NCI-H526 treated with DMSO at 0.1 percent for 48 hours (cell line): ENCODE measurements around the gene ZRANB2.

Source experiments
- DNase-seq: peaks from one replicate; lab custom pipeline; 2025; lab: John Stamatoyannopoulos, UW

The ZRANB2 gene, protein sequence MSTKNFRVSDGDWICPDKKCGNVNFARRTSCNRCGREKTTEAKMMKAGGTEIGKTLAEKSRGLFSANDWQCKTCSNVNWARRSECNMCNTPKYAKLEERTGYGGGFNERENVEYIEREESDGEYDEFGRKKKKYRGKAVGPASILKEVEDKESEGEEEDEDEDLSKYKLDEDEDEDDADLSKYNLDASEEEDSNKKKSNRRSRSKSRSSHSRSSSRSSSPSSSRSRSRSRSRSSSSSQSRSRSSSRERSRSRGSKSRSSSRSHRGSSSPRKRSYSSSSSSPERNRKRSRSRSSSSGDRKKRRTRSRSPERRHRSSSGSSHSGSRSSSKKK

DNA sequence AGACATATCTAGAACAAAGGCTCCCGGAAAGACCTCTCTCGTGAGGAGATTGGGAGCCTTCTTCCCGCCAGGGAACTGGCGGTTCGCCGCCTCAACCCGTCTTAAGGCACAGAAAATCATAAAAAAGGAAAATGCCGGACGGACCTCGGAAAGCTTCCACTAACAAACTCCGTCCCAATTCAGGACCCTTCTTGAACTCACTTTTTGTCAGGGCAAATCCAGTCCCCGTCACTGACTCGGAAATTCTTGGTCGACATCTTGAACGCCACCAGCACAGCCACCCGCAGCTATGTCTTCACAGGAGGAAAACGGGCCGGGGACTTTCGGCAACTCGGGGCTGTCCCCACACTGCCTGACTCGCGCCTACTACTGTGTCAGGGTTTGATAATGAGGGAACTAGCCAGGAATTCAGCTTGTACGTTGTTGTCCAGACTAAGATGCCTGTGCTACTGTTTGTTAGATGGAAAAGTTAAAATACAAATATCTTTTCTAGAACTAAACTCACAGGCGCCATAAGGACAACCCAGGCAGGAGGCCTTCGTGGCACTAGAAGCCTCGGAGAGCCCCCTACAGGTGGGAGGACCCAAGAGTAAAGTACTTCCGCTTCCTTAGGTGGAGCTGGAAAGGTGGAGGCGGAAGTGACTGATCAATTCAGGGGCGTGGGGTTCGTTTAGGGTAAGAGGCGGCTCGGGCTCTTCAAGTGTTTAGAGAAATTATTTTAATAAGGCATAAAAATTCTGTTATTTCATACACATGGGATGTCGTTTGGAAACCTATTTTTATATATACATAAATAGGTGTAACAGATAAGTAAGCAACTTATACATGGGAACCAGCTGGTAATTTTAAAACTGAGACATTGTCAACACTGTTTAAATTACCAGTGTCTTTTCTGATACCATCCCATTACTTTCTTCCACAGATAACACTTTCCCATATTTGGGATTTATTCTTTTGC lies at the start of gene ZRANB2:
Gene ZRANB2 (minus strand): TSS at position 297 of the 958 bp plus-strand sequence. CDS start 40 bp downstream, at position 257.
- peak; percentile 94 for DNase-seq

DNA sequence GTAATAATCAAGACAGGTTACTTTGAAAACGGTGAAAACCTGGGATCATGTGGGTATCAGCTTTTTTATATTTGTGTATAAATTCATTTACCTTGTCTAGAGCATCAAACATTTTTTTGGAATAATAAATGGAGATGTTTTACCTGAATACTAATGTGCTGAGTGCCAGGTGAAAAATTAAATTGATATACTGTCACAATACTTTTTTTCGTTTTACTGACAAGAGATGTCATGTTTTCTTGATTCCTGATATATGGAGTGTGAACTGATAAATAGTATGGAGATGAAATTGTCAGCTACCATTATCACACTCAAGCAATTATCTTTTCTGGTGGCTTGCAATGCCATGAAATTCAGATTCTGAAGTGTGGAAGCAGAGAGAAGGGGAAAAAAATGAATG lies 47.2 kb upstream of the ZRANB2 start:
- no peak for DNase-seq

DNA sequence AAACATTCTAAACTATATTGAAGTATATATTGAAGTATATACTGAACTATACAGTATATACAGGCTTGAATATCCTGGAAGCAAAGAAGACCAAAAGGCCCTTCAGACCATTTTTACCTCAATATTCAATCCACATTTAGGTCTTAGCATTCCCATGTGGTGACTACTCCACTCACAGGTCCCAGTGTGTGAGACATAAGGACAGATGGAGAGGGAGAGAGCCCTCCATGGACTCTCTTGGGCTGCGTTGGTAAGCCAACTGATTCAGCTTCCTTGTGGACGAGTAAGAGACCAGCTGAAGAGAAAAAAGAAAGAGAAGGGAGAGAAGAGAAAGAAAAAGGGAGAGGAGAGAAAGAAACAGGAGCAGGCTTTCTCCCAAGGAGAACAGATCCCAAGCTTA lies 37.3 kb upstream of the ZRANB2 start:
- DNase-seq, result no peak

DNA sequence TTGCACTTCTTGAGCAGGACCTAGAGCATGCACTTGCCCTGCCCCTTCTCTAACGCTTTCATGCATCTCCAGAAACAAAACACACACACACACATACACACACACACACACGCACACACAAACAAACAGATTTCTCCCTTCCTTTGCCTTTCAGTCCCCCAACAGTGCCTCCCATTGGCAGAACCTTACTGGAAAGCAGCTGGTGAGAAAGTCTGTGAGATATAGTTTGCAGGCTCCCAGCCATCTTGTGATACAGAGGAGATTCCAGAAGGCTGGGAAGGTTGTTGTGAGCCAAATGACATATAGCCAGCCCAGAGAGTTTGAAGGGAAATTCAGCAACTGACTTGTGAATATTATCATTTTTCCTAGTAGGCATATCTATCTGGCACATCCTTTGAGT lies 35.9 kb upstream of the ZRANB2 start:
- no peak for DNase-seq

DNA sequence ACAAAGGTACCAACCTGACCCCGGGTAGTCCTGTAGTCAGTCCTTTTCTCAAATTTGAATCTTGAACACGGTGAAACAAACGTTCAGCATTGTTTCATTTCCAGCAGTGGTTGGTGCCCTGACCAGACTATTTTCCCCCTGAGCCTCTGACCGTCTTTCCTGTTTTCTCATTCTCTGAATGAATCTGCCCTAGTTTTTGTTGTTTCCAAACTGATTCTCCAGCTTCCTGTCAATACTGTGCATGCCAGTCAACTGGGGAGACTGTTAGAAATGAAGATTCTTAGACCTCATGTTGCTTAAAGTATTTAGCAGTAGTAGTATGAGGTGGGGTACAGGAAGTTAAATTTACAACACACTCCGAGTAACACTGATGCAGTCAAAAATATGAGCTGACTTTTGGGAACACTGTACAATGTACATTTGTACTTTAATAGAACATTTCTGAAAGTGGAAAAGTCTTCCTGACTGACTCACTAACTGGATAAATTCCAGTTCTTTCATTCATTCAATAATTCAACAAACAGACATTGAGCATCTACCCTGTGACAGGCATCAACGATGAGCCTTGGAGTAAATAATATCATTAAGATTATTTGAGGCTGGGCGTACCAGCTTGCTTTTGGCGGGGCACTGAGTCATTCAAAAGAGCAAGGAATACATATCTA lies 26.0 kb upstream of the ZRANB2 start:
- no peak for DNase-seq

DNA sequence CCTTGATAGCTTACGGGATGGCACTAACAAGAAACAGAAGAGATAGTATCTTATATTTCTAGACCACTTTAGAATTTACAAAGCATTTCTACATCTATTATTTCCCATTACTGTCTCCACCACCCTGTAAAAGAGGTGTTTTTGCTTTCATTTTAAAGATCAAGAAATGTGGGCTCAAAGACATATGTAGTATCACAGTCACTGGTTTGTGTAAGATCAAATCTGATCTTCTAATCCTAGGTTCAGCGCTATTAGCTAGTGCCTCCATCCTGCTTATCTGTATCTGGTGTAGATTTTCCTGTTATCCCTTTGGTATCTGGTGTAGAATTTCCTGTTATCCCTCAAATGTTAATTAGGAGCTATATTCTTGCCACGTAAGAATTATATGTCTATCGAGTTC lies 23.6 kb upstream of the ZRANB2 start:
- DNase-seq, result no peak

DNA sequence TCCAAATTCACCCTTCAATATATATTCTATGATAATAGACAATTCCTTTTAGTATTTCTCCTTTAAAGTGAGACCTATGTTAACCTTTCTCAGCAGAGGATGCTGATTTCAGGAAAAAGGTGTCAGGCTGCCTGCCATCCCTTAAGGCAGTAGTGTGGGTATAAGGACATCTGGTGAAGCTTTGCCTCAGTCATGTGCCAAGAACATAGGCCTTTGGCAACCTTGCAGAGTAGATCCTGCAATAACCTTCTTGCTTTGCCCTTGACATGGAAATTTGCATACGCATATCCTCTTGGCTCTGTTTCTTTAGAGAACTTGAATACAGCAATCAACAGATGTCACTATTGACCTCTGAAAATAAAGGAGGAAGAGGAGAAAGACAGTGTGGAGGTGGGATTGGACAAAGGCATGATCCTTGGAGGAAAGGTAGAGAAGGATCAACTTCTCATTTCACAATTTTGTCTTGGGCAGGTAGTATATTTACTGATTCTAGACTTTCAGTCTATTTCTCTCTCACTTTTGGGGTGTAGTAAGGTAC lies 21.1 kb upstream of the ZRANB2 start:
- DNase-seq, result no peak

DNA sequence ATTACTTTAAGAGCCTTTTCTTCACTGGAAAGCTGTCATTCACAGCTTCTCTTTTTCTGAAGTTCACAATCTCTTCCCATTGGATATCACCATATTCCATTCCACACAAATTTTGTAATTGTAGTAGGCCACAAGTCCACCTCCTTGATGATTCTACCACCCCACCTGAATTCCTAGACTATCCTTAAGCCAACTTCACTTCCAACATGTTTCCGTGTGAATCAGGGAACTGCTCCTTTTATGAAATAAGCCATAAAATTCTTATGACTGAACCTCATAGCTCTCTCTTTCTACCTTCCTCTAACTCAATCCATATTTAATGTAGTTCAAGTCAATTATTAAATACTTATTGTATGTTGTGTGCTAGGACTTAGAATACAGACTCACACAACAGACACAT lies 16.6 kb upstream of the ZRANB2 start:
- no peak for DNase-seq

DNA sequence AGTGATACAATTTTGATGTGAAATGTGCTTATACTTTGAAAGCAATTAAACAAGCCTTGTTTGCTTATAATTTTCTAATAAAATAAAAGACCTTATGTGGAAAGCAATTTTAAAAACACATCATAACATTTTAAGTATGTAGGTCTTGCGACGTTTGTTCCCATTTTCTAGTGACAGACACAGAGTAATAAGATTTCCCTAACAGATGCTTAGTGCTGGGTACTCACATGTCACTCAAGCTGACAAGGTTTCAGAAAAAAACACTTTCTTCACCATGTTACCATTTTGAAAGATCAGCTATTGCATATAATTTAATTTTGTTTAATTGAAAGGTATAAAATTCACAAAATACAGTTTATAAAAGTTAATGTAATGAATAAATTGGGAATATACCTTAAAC lies 14.1 kb upstream of the ZRANB2 start:
- DNase-seq, result no peak

DNA sequence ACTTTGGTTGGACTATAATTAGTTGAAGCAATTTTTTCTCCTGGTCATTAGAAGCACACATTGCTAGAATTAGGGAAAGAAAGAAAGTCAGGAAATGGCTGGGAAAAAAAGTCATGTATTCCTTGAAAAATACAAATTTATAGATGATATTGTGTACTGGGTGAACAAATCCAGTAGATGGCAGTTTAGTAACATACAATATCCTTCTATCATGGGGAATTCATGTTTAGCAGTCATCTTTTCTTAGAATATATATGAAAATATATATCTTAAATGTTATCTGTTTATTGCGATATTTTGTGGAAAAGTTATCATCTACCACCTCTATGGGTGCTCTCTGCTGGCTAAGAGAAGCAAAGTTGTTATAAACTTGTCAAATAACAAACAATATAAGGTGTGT lies 13.1 kb upstream of the ZRANB2 start:
- DNase-seq, result no peak

DNA sequence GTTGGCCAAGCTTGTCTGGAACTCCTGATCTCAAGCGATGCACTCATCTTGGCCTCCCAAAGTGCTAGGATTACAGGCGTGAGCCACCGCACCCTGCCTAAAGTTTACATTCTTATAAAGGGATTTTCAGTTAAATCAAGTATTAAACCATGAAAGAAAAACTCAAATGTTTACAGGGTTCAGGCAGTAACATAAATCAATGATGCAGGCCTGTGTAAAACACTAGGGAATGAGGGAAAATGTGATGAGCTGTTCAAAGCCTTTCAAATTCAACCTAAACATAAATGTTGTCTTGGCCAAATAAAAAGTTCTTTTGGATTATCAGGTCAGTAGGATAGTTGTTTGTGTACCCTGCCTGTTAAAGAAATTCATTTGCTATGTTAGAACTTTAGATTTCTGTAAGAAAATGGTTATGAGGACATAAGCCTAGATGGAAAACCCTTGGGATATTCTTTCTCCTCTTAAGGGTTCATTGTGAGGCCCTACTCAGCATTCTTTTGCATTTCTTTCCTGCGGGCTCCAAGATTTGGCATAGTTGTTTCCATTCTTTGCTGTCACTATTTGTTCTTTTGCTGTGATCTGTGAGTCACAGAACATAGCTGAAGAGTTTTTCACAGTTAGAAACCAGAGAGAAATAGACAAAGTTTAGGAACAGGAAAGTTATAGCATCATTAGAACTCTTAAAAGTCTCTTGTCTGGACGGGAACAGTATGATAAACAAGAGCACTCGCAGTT lies 8.9 kb upstream of the ZRANB2 start:
- no peak for DNase-seq

DNA sequence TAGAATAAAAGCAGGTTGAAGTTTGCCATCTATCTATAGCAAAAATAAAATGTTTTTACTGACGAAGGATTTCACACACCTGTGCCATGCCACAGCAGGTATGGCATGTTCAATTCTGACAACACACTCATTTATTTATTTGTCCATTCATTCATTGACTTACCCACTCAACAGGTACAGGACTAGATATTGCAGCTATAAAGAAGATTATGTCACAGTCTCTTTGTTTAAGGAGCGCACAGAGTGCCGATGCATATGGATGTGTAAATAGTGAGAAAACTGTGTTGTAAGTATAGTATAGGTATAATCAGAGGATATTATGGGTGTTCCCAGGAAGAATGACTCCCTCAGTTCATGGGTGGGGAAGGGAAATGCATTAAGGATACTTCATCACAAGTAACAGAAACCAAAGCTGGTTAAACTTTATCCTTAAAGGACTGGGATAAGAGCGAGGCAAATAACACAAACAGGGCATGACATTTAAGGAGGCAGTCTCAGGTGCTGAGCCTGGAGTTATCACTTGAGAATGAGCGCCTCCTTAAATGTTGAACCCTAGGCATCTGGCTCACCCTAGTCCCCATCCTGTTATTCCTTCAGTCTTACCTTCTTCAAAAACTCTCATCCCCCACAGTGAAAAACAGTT lies 7.9 kb upstream of the ZRANB2 start:
- no peak for DNase-seq

DNA sequence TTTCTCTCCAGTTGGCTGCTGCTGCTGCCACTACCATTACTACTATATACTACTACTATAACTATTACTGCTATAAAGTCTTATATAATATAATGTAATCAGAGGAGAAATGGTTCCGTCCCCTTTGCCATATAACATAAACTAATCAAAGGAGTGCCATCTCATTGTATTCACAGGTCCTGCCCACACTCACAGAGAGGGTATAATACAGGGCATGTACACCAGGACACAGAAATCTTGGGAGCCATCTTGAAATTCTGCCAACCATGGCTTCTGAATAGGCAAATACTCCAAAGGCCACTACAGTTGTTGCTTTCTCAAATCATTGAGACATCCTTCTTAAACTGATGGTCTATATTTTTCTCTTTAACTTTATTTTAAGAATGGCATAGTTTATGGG lies 6.9 kb upstream of the ZRANB2 start:
- DNase-seq, result no peak

DNA sequence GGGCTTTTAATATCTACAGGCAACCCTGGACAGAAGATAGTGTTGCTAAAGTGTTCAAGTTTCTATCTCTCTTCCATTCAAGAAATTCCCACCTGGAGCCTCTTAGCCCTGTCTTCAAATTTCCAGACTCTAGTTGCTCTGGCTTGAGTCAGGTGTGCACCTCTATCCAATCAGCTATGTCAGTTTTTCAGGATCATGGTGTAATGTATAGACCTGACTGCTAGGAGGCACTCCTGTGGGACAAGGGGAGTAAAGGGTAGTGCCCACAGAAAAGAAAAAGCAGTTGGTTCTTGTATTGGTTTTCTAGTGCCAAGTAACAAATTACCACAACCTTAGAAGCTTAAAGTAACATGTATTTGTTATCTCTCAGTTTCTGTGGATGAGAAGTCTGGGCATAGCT lies 6.2 kb upstream of the ZRANB2 start:
- no peak for DNase-seq

DNA sequence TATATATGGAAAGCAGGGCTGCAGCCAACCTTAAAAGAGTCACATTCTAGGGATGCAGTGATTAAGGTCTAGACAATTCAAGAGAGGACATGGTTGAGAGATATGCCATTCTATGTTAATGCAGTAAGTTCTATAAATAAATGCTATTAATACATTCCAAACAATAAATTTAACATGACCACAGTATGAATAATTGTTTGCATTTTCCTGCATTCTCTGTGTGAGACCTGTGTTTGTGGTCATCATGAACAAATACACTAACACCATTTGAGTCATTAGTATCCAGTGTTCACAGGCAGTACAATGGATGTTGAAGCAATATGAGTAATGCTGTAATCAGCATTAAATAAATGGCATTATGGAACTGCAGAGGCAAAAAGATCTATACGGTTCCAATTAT lies 5.5 kb upstream of the ZRANB2 start:
- no peak for DNase-seq

DNA sequence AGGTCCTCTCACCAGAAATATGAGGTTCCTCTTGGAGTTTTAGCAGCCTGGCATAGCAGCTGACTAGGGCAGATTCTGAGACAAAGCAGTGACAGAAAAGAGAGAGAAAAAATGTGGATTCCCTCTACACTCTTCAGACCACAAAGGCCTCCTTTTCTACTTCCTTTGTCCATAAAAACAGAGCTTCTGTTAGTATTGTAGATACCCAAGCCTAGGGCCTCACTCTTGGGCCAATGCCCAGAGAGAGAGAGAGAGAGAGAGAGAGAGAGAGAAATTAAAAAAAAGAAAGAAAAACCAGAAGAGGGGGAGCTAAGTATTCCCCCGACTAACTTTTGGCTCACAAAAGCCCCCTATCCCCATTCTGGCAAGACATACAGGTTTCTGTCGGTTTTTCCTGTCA lies 2.4 kb upstream of the ZRANB2 start:
- DNase-seq, result no peak

DNA sequence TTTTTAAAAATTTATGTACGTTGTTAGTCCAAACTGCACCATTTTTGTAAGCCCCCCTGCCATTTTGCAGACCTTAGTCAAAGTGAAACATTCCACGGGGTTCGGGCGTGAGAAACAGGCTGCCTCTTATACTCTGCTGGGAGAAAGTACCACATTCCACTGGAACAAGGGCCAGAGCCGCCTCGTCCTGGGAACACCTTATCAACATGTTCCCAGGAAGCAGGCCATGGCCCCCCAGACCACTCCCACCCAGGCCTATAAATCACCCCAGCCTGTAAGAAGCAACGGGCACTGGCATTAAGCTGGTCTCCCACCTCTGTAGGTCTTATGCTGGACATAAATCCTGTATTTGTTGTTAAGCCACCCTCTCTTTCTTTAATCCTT lies 854 bp upstream of the ZRANB2 start:
- DNase-seq, result no peak

DNA sequence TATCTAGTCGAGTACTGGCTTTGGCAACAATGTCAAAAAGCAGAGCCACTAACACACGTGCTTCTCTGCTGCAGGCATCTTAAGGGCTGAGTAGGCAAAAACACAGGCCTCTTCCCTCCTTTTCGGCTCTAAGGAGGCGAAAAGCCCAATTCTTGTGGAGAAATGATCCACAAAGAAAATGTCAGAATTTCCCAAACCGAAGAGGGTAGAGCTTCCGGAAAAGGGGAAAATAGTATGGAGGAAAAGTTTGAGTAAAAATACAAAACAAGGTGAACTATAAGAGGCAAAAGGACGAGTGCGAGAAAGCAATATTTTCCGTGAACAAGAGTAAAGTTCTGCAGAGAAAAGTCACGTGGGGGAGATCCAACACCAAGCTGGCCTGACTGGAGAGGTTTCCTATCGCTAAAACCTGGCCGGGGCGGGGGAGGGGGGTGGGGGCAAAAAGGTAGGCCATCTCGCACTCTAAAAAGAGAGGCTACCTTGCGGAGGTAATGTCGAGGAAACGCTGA lies 551 bp downstream of the ZRANB2 start:
- no peak for DNase-seq

DNA sequence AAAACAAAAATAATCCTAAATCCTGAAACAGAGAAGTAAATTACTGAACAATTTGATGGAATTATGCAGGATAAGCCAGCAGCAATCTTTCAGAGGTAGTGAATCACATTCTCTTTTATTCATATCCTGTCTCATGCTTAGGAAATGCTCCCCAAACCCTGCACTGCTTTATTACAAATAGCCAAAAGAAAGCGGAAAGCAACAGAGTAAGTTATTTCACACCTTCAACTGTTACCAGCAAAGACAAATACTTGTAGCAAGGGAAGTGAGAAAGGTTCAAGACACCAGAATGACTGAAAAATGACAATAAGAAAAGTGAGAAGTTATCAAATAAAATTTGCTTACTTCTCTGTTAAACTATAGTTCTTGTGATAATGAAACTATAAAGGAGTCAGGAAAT lies 6.2 kb downstream of the ZRANB2 start:
- DNase-seq, result no peak

DNA sequence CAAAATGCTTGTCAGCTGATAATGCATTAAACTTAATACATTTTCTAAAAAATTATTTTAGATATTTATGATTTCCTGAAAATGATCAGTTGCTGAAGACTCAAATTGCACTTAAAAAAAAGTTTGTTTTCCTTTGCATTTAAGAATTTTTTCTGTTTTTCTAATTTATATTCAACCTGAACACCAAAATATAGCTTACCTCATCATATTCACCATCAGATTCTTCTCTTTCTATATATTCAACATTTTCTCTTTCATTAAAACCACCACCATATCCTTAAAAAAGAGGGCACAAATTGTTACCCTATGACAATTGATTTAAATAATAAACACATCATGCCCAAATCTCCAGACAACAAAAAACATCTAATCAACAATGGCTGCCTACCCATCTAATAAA lies 8.6 kb downstream of the ZRANB2 start:
- no peak for DNase-seq

DNA sequence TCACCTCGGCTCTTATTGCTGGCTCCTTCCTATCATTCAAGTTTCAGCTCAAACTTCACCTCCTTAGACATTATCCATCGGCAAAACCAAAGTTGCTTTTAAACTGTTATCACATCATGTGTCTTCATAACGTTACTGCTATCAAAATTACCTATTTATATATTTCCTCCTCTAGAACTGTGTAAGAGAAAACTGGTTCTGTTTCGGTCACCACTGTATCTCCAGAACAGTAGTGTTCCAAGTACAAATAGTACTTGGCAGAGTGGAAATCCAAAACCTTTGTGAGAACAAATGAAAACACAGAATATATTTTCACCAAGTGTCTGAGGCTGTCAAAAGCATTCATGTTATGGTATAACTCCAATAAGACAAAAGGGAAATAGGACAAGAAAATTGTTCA lies 9.1 kb downstream of the ZRANB2 start:
- no peak for DNase-seq
